Natural killer cell (primary cell): ENCODE results near the gene PRKAG1. TPM values are rescaled to one million over a fixed set of nuclear protein-coding genes. Genes with fewer than 3 reads are reported as not detected.

Experiments
- ATAC-seq, 3 donors: fragments of 150-1000 bp in 2 of 3; fragments of 200-7000 bp in 1 of 3; cut with Tn5 transposase; 1 replicate in 1 of 3; 2 replicates in 2 of 3; pipeline ENCODE4 v1.10.0; 2021; ENCODE audit warnings: mild to moderate bottlenecking in 2 of 3, moderate library complexity in 2 of 3
- DNase-seq, 2 donors: peaks; one replicate each; pipeline versions ENCODE4 v3.0.0 to v3.0.0-alpha.2; 2013 to 2021; ENCODE audit warnings: mixed read lengths in 1 of 2
- H3K27ac ChIP-seq: one replicate; pipeline ENCODE4 v1.5.1; 2013; ENCODE audit warnings: mild to moderate bottlenecking, low read length
- H3K27me3 ChIP-seq: one replicate; pipeline ENCODE4 v1.6.1; 2013; ENCODE audit warnings: low read length; ENCODE audit not compliant: control insufficient read depth, insufficient read depth
- H3K36me3 ChIP-seq: one replicate; pipeline ENCODE4 v1.6.1; 2013; ENCODE audit warnings: low read length; ENCODE audit not compliant: control insufficient read depth, insufficient read depth
- H3K4me1 ChIP-seq: one replicate; pipeline ENCODE4 v1.6.1; 2013; ENCODE audit warnings: low read length; ENCODE audit not compliant: control insufficient read depth, insufficient read depth
- H3K4me3 ChIP-seq: one replicate; pipeline ENCODE4 v1.5.1; 2013; ENCODE audit warnings: low read length
- H3K9me3 ChIP-seq: one replicate; pipeline ENCODE4 v1.6.1; 2013; ENCODE audit warnings: low read length; ENCODE audit not compliant: control insufficient read depth, insufficient read depth
- H3K27ac Mint-ChIP-seq, 2 donors: one replicate each; pipeline ENCODE4 v1.8.0; 2022; ENCODE audit warnings: mild to moderate bottlenecking in 2 of 2, mixed read lengths in 2 of 2, moderate library complexity in 1 of 2
- H3K27me3 Mint-ChIP-seq, 2 donors: one replicate each; pipeline ENCODE4 v1.8.0; 2022; ENCODE audit warnings: low read depth in 2 of 2, mixed read lengths in 2 of 2
- H3K36me3 Mint-ChIP-seq: one replicate; pipeline ENCODE4 v1.8.0; 2022; ENCODE audit warnings: mixed read lengths
- H3K4me1 Mint-ChIP-seq, 2 donors: one replicate each; pipeline ENCODE4 v1.8.0; 2022; ENCODE audit warnings: mixed read lengths in 2 of 2
- H3K4me3 Mint-ChIP-seq: one replicate; pipeline ENCODE4 v1.8.0; 2022; ENCODE audit warnings: mild to moderate bottlenecking, moderate library complexity, mixed read lengths
- H3K9me3 Mint-ChIP-seq, 2 donors: one replicate each; pipeline ENCODE4 v1.8.0; 2022; ENCODE audit warnings: mixed read lengths in 2 of 2
- WGBS: methylation state at CpG from one replicate; pipeline ENCODE4 v1.1.7; 2013; ENCODE audit warnings: missing lambda C conversion rate; ENCODE audit not compliant: insufficient coverage; 5-methylcytosine and 5-hydroxymethylcytosine counted together
- intact Hi-C: fragments of 100-400 bp; cut with micrococcal nuclease; formaldehyde crosslinking; loops from one replicate; pipeline ENCODE4 v1.14.2; 2022
- total RNA-seq, 4 donors: library from RNA; stranded (reverse); fragments of 120-200 nt in 1 of 4; gene quantifications; one replicate each; pipeline versions ENCODE4 v1.2.3 to v1.2.4, GENCODE V29; 2013 to 2022
- TF ChIP-seq, protein P1 (sequence below): fragments of 200-600 bp; IDR thresholded peaks from one replicate; pipeline ENCODE4 v1.8.0; 2022; ENCODE audit warnings: antibody characterized with exemption

The PRKAG1 gene
- total RNA-seq, 3 donors from 2014 or later (not counting 1 experiment from before 2014, with no cell fraction given), result 76.4 to 100 (median 81.1) TPM

DNA sequence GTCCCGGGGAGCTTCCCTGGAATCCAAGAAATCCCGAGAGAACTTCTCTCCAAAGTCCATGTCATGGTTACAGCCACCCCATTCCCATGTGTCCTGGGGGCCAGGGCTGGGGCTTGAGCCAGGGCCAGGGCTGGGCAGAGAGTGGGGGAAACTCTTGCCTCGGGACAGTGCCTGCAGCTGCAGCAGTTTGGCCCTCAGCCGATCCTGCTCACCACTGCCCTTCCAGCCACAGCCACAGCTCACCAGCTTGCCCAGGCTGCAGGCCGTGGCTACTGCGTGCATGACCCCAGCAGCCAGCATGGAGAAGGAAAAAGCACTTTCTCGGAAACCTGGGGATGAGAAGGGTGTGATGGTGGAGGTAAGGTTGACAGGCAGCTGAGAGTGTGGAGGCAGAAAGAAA, 50.6 kb downstream of the PRKAG1 start:
- peaks cover 19 to 25% of the 10 kb centered on the region in 2 donors for H3K27me3 Mint-ChIP-seq

GRCh38 chr12:48966177-48966895, 52.2 kb downstream of the PRKAG1 start:
- WGBS, result 83% methylated on average over 20 of the region's 20 CpGs

More for the DNA sequence above, 50.6 kb downstream of the PRKAG1 start:
- Mint-ChIP-seq H3K36me3 (no peaks in the 10 kb centered on the region), H3K27ac (no peak overlapping the region), H3K9me3 (no peaks in the 10 kb centered on the region), H3K4me3 (no peak overlapping the region), H3K4me1 (peaks cover 29 to 35% of the 10 kb centered on the region in 2 donors)
- no peak for ATAC-seq
- Histone ChIP-seq H3K9me3 (no peaks in the 10 kb centered on the region), H3K27ac (no peak overlapping the region), H3K4me3 (no peak overlapping the region), H3K4me1 (peaks cover 40% of the 10 kb centered on the region), H3K36me3 (no peaks in the 10 kb centered on the region), H3K27me3 (peaks cover 33% of the 10 kb centered on the region)
- TF ChIP-seq, protein P1, sequence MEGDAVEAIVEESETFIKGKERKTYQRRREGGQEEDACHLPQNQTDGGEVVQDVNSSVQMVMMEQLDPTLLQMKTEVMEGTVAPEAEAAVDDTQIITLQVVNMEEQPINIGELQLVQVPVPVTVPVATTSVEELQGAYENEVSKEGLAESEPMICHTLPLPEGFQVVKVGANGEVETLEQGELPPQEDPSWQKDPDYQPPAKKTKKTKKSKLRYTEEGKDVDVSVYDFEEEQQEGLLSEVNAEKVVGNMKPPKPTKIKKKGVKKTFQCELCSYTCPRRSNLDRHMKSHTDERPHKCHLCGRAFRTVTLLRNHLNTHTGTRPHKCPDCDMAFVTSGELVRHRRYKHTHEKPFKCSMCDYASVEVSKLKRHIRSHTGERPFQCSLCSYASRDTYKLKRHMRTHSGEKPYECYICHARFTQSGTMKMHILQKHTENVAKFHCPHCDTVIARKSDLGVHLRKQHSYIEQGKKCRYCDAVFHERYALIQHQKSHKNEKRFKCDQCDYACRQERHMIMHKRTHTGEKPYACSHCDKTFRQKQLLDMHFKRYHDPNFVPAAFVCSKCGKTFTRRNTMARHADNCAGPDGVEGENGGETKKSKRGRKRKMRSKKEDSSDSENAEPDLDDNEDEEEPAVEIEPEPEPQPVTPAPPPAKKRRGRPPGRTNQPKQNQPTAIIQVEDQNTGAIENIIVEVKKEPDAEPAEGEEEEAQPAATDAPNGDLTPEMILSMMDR, result no peak
- no peak for DNase-seq
- 94% methylated on average over 7 of the region's 7 CpGs for WGBS
- intact Hi-C loops, result no loop called here

GRCh38 chr12:48965298-48965838, 53.2 kb downstream of the PRKAG1 start:
- Histone ChIP-seq H3K9me3 (no peaks in the 10 kb centered on the region), H3K4me3 (no peak overlapping the region), H3K4me1 (peaks cover 14% of the 10 kb centered on the region), H3K27ac (no peak overlapping the region), H3K27me3 (peaks cover 7% of the 10 kb centered on the region), H3K36me3 (no peaks in the 10 kb centered on the region)
- no peak overlapping the region for H3K4me3 Mint-ChIP-seq
- H3K36me3 Mint-ChIP-seq, result no peaks in the 10 kb centered on the region
- no peak overlapping the region for H3K27ac Mint-ChIP-seq
- intact Hi-C loops, result no loop called here
- ATAC-seq (no peak), DNase-seq (no peak)
- H3K9me3 Mint-ChIP-seq, result no peaks in the 10 kb centered on the region
- TF ChIP-seq, protein P1, result no peak
- H3K27me3 Mint-ChIP-seq, result peaks cover 1 to 7% of the 10 kb centered on the region in 2 donors
- H3K4me1 Mint-ChIP-seq, result peaks cover 3 to 9% of the 10 kb centered on the region in 2 donors

More at GRCh38 chr12:48966177-48966895, 52.2 kb downstream of the PRKAG1 start:
- no peak for DNase-seq
- TF ChIP-seq, protein P1, result no peak
- Mint-ChIP-seq H3K4me3 (no peak overlapping the region), H3K27me3 (peaks cover 11 to 17% of the 10 kb centered on the region in 2 donors), H3K27ac (no peak overlapping the region), H3K9me3 (no peaks in the 10 kb centered on the region), H3K4me1 (peaks cover 13 to 19% of the 10 kb centered on the region in 2 donors), H3K36me3 (no peaks in the 10 kb centered on the region)
- H3K27me3 ChIP-seq, result peaks cover 17% of the 10 kb centered on the region
- H3K4me1 ChIP-seq, result peaks cover 23% of the 10 kb centered on the region
- H3K36me3 ChIP-seq, result no peaks in the 10 kb centered on the region
- no peak for ATAC-seq
- H3K27ac ChIP-seq, result no peak overlapping the region
- intact Hi-C loops, result no loop called here
- H3K9me3 ChIP-seq, result no peaks in the 10 kb centered on the region
- H3K4me3 ChIP-seq, result no peak overlapping the region
